ENCODE data around the gene KCNAB1. TPM values are rescaled to one million over a fixed set of nuclear protein-coding genes. Genes with fewer than 3 reads are reported as not detected.

The KCNAB1 gene
- total RNA-seq, 4 donors from 2014 or later = 1.6 to 2.9 (median 2.3) TPM

DNA sequence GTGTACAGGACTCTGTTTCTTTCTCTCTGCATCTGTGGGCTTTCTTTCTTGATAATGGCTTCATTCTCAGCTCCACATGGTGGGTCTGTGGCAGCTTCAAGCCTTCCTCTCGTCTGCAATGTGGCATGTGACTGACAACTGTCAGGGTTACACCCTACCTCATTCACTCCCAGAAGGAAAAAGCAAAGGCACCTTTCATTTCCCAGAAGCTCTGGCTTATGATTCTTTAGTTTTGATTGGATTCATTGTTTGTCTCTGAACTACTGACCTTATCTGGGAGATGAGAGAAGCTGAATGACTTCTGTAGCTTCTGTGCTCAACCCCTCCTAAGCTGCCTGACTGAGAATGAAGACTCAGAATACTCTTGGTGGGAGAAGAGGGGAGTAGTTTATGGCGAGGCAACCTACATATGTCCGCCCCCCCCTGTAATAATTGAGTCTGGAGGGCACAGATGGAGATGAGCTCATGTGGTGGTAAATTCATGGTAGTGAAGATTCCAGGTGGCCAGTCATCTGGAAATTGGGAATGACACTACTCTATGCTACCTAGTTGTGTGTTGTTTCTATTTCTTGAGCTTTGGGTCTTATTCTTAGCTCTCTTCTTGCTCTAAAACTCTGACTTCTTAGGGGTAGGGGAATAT, 38.4 kb downstream of the KCNAB1 start:
- DNase-seq (ENCODE audit: low spot score in 2 of 2) = no peak
- no peak overlapping the region for H3K4me3 ChIP-seq (ENCODE audit: low read depth, poor library complexity, severe bottlenecking)
- WGBS, 2 donors = 80% methylated on average over 3 of the region's 3 CpGs
- TF ChIP-seq CTCF (IDR thresholded peaks at IDR 0.05) (no peak), POLR2A (IDR thresholded peaks at IDR 0.05) (no peak)
- intact Hi-C loops (cut with DNase I; ENCODE audit: low total_unique reads) = loop anchor here (5.0 kb wide), 2 partner anchors 354 to 634 kb away; no protein-coding TSS in a partner anchor

DNA sequence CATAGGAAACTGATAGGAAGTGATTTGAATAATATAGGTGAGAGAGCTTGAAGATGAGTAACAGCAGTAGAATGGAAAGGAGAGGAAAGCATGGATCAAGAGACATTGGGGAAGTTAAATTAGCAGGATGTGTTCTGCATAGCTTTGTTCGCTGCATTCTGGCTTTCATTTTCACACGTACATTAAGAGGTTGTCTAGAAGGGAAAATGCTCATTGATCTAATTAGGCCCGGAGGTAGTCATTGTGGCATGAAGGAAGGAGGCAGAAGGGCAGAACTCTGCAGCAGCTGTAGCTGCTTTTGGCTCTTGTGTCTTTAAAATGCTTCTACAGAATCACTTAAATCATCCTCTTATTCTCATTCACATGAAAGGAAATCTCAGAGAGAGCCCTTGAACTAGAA, 40.3 kb downstream of the KCNAB1 start:
- no peak for DNase-seq (ENCODE audit: low spot score in 2 of 2)
- 31 to 41% methylated on average over 3 of the region's 3 CpGs for WGBS, 2 donors
- no peak overlapping the region for H3K4me3 ChIP-seq (ENCODE audit: low read depth, poor library complexity, severe bottlenecking)
- intact Hi-C loops (cut with DNase I; ENCODE audit: low total_unique reads) = no loop called here
- TF ChIP-seq CTCF (IDR thresholded peaks at IDR 0.05) = no peak
- TF ChIP-seq POLR2A (IDR thresholded peaks at IDR 0.05) = no peak

DNA sequence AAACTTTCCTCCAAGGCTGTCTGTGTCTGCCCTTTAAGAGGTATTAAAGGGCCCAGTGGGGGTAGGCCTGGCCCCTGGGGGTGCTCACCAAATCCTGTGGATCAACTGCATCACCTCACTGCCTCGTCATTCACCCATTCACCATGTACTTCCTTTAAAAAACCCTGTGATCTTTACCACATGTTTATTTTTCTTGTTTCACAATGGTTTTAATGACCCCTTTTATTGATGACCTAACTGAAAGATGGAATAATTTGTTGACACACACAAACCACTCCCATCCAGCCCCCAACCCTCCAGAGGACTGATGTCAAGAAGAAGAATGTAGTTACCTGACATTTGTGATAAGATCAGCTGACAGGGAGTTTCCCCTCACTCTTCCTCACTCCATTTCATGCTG, 40.8 kb downstream of the KCNAB1 start:
- intact Hi-C loops (cut with DNase I; ENCODE audit: low total_unique reads) = no loop called here
- no peak overlapping the region for H3K4me3 ChIP-seq (ENCODE audit: low read depth, poor library complexity, severe bottlenecking)
- DNase-seq (ENCODE audit: low spot score in 2 of 2) = no peak
- TF ChIP-seq POLR2A (IDR thresholded peaks at IDR 0.05) = no peak
- no peak for TF ChIP-seq CTCF (IDR thresholded peaks at IDR 0.05)
- WGBS, 2 donors = 48 to 58% methylated on average over 1 of the region's 1 CpG

DNA sequence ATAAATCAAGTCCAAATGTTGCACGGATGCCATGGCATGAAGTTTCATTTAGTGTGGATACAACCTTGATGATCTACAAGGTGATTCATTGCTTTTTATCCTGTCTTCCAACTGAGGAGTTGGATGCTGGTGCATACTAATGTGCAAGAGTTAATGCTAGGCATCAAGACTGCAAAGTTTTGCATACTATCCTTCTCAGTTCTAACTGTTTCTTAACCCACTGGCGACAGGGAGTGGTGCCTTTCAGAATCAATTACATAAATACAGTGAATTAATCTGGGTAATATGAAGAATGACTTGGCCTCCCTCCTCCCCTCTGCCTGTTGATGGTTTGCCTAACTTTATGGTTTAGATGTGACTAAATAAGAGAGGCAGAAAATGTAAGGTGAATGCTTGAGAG, 43.5 kb downstream of the KCNAB1 start:
- TF ChIP-seq POLR2A (IDR thresholded peaks at IDR 0.05) (no peak), CTCF (IDR thresholded peaks at IDR 0.05) (no peak)
- DNase-seq (ENCODE audit: low spot score in 2 of 2) = no peak
- no peak overlapping the region for H3K4me3 ChIP-seq (ENCODE audit: low read depth, poor library complexity, severe bottlenecking)
- intact Hi-C loops (cut with DNase I; ENCODE audit: low total_unique reads) = no loop called here
- 56 to 65% methylated on average over 2 of the region's 2 CpGs for WGBS, 2 donors

- no peak overlapping the region for H3K4me3 ChIP-seq (ENCODE audit: low read depth, poor library complexity, severe bottlenecking)
- WGBS, 2 donors = 87 to 90% methylated on average over 4 of the region's 4 CpGs
- no peak for TF ChIP-seq POLR2A (IDR thresholded peaks at IDR 0.05)
- DNase-seq (ENCODE audit: low spot score in 2 of 2) = no peak
- intact Hi-C loops (cut with DNase I; ENCODE audit: low total_unique reads) = no loop called here
These were observed 46.4 kb downstream of the KCNAB1 start for GRCh38 chr3:156166808-156167207.

- no peak for DNase-seq (ENCODE audit: low spot score in 2 of 2)
- intact Hi-C loops (cut with DNase I; ENCODE audit: low total_unique reads) = no loop called here
- TF ChIP-seq POLR2A (IDR thresholded peaks at IDR 0.05) (no peak), CTCF (IDR thresholded peaks at IDR 0.05) (no peak)
- no peak overlapping the region for H3K4me3 ChIP-seq (ENCODE audit: low read depth, poor library complexity, severe bottlenecking)
These were observed 50.2 kb downstream of the KCNAB1 start for GRCh38 chr3:156170571-156170970.

All from lower leg skin (tissue), 4 donors.